BJ (cell line): ENCODE data around the gene SORCS2. TPM values are rescaled to one million over a fixed set of nuclear protein-coding genes. Genes with fewer than 3 reads are reported as not detected.

Source experiments
- CTCF ChIA-PET: fragments of 350-600 bp; formaldehyde crosslinking; extraction: SDS; loops from one replicate; lab custom pipeline; 2021; ENCODE audit warnings: antibody characterized with exemption, inconsistent platforms; lab: Yijun Ruan, JAX
- POLR2A ChIA-PET: fragments of 300-600 bp; sonication (Branson Sonifier 250); formaldehyde crosslinking; extraction: SDS; loops from one replicate; lab custom pipeline; 2021; ENCODE audit warnings: antibody characterized with exemption; lab: Charles Lee
- DNase-seq: peaks from one replicate; pipeline ENCODE4 v3.0.0-alpha.2; 2011; ENCODE audit warnings: low read depth
- H3K27me3 ChIP-seq: 2 replicates; pipeline ENCODE4 v1.6.0; 2011; ENCODE audit warnings: low read length; ENCODE audit not compliant: control insufficient read depth, insufficient read depth
- H3K36me3 ChIP-seq: 2 replicates; pipeline ENCODE4 v1.5.1; 2011; ENCODE audit warnings: low read length; ENCODE audit not compliant: control insufficient read depth, insufficient read depth
- H3K4me3 ChIP-seq: 2 replicates; pipeline ENCODE4 v1.5.1; 2011; ENCODE audit warnings: low read depth, mild to moderate bottlenecking, control low read depth, low read length
- polyA plus RNA-seq: library from polyadenylated mRNA; depleted of rRNA; stranded (reverse); fragments of >200 nt; gene quantifications from 2 replicates; pipeline ENCODE4 v1.2.3, GENCODE V29; 2011
- TF ChIP-seq, protein P1 (sequence below): IDR thresholded peaks from 2 replicates; pipeline ENCODE4 v1.5.1; 2011; ENCODE audit warnings: low read depth, mild to moderate bottlenecking, control low read depth, inconsistent platforms, low read length, moderate library complexity; ENCODE audit not compliant: insufficient read depth

SORCS2 gene
- polyA plus RNA-seq, 1 experiment = 0.63 TPM

DNA sequence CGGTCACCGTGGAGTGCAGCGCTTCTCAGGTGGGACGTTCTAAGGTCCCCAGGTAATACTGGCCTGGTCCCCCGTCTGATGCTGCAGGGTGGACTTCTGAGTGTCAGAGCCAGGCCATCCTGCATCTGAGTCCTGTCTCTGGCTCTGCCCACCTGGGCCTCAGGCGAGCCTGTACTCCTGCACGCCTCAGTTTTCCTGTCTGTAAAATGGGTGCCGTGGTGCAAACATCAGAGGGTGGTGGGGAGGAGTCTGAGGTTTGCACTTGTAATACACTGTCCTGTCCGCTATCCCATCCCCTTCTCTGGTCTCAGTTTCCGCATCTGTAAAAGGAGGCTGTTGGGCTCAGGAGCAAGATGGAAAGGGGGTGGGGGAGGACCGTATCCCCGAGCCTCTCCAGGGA, 41.3 kb downstream of the SORCS2 start:
- DNase-seq = no peak
- no peaks in the 10 kb centered on the region; the same call in 1 of the 2 replicates for H3K27me3 ChIP-seq
- no peak overlapping the region for H3K4me3 ChIP-seq
- TF ChIP-seq, protein P1, sequence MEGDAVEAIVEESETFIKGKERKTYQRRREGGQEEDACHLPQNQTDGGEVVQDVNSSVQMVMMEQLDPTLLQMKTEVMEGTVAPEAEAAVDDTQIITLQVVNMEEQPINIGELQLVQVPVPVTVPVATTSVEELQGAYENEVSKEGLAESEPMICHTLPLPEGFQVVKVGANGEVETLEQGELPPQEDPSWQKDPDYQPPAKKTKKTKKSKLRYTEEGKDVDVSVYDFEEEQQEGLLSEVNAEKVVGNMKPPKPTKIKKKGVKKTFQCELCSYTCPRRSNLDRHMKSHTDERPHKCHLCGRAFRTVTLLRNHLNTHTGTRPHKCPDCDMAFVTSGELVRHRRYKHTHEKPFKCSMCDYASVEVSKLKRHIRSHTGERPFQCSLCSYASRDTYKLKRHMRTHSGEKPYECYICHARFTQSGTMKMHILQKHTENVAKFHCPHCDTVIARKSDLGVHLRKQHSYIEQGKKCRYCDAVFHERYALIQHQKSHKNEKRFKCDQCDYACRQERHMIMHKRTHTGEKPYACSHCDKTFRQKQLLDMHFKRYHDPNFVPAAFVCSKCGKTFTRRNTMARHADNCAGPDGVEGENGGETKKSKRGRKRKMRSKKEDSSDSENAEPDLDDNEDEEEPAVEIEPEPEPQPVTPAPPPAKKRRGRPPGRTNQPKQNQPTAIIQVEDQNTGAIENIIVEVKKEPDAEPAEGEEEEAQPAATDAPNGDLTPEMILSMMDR = no peak
- ChIA-PET CTCF (no interaction called here), POLR2A (no interaction called here)
- H3K36me3 ChIP-seq = no peaks in the 10 kb centered on the region

GRCh38 chr4:7234355-7235029, 42.2 kb downstream of the SORCS2 start:
- ChIA-PET POLR2A (no interaction called here), CTCF (no interaction called here)
- no peaks in the 10 kb centered on the region; the same call in 1 of the 2 replicates for H3K27me3 ChIP-seq
- no peak for DNase-seq
- no peaks in the 10 kb centered on the region for H3K36me3 ChIP-seq
- no peak overlapping the region for H3K4me3 ChIP-seq
- TF ChIP-seq, protein P1 = no peak

DNA sequence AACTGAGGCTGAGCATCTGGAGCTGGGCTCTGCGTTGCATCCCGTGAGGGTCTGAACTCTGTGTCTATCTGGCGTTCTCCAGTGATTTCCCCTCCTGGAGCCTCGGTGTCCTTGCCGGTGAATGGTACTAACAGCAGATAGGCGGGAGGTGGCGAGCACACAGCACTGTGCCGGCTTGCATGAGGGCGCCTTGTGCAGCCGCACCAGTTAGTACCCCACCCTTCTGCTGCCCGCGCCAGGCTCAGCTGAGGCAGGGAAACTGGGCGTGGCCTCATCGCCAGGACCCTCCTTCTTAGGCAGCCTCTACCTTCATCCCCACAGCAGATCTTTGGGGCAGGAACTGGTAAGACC, 42.7 kb downstream of the SORCS2 start:
- ChIA-PET CTCF (no interaction called here), POLR2A (no interaction called here)
- TF ChIP-seq, protein P1 = no peak
- Histone ChIP-seq H3K4me3 (no peak overlapping the region), H3K27me3 (no peaks in the 10 kb centered on the region; the same call in 1 of the 2 replicates), H3K36me3 (no peaks in the 10 kb centered on the region)
- no peak for DNase-seq

DNA sequence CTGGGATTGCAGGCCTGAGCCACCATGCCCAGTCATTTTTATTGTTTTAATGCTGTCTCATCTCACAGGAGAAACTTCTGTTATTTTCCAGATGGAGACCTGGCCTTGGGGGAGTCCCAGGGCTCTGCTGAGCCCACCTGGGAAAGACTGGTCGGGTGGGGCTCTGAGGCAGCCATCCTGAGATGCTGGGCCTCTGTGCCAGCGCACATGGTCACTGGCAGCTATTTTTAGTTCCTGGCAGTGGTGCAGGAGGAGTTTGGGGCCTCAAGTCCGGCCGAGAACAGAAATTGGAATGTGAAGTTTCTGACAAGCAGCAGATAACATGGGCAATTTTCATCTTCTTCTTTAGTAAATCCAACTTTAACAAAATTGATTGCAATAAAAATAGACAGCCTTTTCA, 44.5 kb downstream of the SORCS2 start:
- ChIA-PET CTCF (no interaction called here), POLR2A (no interaction called here)
- DNase-seq = no peak
- no peaks in the 10 kb centered on the region; the same call in none of the 2 replicates for H3K27me3 ChIP-seq
- TF ChIP-seq, protein P1 = no peak
- no peak overlapping the region for H3K4me3 ChIP-seq
- no peaks in the 10 kb centered on the region for H3K36me3 ChIP-seq

- TF ChIP-seq, protein P1 = no peak
- DNase-seq = no peak
- no peaks in the 10 kb centered on the region; the same call in none of the 2 replicates for H3K27me3 ChIP-seq
- POLR2A ChIA-PET = no interaction called here
- no peaks in the 10 kb centered on the region for H3K36me3 ChIP-seq
- no peak overlapping the region for H3K4me3 ChIP-seq
- CTCF ChIA-PET = interaction anchor here (0.9 to 1.0 kb wide), 2 partner anchors 16 to 44 kb away, joined by 3 read pairs; no protein-coding TSS in a partner anchor
Measured at GRCh38 chr4:7237873-7238272, 45.5 kb downstream of the SORCS2 start.
